ENCODE data around the gene EXD3.

The EXD3 gene

DNA sequence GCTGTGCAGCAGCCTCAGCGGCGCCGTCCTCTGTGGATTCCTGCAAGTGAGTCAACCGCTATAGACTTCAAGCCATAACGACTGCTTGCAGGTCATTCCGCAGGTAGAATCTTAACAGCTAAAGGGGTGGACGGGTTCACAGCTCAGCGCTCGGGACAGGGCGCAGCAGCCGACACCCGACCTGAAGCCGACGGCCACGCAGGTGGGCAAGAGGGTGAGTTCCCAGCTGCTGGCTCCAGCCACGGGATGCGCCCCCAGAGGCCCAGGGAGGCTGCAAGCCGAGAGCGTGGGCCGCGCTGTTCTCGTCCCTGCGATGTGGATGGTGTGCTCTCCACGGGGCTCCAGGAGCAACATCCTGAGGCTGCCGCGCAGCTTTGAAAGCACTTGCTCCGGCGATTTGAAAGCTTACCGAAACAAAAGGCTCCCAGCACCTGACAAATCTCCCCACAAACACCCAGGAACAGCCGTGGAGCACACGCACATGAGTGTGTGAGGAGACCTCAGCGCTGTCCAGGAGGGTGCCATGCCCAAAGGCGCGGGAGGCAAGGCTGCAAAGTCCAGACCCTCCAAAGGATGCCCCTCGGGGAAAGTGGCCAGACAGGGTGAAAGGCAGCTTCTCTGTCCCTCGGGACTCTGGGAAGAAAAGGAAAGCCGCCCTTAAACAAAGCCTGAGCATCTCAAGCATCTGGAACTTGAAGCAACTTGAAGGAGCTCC lies 48.7 kb downstream of the EXD3 start:
- DNase-seq = no peak

DNA sequence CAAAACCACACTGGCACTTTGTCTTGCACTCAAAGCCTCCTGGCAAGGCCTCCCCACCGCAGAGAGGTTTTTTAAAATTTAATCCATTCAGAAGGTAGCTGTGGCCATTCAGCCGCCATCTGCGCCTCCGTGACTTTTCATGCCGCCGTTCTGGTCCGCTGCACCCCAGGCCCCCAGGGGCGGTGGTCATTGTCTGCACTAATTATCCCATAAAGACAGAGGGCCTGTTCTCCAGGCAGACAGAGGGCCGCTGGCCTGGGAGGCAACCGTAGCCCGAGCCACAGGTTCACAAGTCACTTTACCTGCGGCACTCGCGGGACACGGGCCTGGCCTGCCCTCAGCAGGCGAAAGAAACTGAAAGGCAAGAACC lies 49.4 kb downstream of the EXD3 start:
- DNase-seq = no peak

DNA sequence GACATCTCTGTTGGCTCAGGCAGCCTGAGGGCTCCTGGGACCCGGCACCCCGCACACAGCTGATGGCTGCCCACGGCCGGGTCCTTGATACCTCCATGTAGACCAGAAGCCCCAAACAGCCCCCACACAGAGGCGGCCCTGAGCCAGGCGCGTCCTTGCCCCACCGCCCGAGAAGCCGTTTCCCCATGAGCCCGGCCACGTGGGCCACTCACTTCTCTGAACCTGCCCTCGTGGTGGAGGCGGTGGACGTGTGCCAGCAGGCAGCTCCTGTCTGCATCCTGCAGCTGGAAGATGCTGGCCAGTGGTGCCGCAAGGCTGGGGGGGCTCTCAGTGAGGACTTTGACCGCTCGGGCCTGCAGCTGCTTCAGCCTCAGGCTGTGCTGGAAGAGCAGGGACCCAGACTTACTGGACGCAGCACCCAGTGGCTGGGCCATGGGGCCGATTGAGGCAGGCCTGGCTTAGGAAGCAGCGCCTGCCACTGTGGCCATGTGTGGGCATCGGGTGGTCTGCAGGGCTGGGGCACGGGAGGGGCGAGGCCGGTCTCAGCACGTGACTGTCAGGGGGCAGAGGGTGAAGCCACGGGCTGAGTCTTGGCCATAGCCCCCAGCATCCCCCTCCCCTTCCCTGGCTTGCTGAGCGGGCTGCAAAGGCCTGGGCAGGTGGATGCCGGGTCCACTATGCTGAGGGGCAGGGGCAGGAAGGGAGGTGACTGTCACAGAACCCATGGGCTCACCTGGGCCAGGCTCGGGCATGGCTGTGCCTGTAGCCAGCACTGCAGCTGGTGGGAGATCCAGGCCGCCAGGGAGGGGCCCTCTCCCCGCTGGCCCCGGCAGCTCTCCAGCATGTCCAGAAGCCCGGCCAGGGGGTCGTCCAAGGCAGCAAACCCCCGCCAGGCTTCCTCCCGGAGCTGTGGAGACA lies 50.0 kb downstream of the EXD3 start:
- no peak for DNase-seq

DNA sequence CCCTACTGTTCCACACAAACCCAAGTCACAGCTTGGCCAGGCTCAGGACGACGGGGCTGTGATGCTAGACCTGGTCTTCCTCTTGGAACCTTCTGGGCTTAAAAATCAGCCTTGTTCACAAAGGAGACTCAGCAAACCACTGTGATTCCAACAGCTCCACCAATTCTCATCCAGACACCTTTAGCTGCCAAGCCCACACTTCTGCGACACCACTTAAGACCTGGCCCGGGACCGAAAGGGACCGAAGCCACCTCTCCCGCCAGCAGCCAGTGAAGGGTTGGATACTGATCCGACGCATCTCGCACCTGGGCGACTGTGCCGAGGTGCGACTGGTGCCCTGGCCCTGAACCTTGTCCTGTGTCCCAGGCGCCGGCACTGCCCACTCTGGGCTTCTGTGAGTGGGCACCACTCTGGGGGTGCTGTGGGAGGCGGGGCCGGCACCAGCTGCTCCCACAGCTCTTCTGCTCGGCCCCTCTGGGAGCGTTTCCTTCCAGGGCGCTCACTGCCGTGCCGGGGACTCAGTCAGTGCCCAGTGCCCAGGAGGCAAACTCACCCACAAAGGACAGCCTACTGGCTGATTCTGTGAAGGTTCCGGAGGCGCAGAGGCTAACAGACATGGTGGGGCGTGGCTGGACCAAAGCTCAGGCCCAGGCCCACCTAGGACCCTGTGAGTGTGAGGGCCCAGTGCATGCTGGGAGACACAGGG lies 50.9 kb downstream of the EXD3 start:
- DNase-seq = no peak

DNA sequence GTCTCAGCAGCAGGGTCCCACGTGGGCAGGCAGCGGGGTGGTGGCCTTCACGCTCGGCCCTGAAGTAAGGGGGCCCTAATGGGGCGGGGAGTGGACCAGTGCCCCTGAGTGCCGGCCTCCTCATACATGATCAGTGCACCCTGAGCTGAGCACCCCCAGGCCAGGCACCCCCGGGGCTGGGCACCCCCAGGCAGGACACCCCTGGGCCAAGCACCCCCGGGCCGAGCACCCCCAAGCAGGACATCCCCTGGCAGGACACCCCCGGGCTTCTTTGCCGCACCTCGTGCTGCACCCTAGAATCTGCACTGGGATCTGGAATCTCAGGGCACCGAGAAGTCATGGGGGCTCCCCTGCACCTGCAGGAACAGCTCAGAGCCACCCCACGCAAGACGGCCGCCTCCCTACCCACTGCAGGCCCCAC lies 51.4 kb downstream of the EXD3 start:
- DNase-seq = no peak

DNA sequence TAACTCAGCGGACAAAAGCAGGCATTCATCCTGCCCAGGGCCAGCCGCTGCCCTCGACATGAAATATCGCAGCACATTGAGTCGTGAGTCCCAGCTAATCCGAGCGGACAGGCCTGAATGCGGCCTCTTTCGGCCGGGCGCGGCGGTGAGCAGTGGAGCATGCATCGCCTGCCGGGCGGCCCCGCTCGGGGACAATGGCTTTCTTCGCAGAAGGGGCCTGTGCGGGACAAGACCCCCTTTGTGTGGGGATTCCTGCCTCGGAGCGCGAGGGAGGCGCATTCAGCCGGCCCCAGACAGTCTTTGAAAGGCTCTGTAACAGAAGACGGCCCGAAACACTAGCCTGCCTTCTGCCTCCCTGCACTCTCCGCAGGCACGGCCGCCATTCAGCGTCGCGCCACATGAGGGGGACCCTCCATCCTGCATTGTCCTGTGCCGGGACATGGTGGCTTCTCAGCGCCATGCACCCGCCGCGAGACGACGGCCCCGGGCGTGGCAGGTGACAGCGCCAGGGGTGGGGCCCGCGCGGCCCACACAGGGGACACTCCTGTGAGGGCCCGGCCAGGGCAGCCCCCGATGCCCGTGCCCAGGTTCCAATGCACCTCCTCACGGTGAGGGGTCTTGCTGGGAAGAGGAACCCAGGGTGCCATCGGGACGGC lies 52.0 kb downstream of the EXD3 start:
- no peak for DNase-seq

DNA sequence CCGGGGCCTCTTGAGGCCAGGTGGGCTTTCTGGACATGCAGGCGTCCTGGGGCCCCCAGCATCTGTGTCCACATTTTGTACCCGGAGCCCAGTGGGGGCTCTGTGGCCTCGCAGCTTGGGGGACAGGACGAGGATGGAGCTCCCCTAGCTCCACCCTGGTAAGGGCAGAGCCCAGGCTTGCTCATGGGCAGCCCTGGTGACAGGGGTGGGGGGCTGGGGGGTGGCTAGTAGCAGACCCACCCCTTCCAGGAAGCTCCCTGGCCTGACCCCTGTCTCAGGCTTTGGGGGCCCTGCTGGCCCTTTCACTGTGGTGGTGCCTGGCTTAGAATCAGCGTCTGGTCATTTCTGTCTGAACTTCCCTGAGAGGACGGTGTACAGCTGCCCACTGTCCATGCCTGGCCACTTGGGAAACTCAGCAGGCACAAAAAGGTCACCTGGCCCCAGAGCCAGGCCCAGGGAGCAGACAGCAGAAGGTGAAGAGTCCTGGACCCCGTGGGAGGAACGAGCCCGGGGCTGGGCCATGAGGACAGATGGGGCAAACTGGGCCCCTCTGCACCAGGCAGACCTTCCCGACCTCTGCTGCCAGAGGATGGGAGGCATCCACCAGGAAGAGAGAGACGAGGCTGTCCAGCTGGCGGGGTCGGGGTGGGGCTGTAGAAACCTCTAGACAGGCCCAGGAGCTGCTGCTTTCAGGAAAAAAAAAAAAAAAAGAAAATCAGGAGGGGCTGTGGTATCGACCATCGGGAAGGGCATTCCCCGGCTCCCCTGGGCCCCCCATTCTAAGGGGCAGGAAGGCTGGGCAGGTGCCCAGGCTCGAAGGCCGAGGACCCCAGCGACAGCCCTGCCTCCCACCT lies 52.8 kb downstream of the EXD3 start:
- no peak for DNase-seq

DNA sequence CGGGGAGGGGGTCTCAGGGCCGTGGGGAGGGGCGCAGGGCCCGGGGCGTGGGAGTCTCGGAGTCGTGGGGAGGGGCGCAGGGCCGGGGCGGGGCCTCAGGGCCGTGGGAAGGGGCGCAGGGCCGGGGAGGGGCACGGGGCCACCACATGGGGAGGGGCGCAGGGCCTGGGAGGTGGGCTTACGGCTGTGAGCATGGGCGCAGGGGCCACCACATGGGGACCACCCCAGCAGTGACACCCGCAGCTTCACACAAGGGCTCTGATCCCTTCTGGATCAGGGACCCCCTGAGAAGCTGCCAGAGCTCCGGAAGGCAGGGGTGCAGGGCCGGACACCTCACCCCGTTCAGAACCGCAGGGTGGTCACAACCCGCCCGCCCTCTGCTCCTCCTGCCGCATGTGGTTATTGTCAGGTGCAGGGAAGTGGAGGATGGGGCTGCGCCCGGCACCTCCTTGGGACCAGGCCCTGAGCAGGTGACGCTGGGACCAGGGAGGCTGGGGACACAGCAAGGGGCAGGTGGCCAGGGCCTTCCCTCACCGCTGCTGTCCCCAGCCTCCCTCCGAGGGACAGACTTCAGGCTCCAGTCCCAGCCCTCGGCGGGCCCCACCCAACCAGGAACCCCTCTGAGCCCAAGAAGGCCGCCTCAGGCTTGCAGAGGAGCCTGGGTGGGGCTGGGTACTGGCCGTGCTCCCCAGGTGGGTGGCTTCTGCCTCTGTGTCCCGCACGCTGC lies 53.7 kb downstream of the EXD3 start:
- no peak for DNase-seq

DNA sequence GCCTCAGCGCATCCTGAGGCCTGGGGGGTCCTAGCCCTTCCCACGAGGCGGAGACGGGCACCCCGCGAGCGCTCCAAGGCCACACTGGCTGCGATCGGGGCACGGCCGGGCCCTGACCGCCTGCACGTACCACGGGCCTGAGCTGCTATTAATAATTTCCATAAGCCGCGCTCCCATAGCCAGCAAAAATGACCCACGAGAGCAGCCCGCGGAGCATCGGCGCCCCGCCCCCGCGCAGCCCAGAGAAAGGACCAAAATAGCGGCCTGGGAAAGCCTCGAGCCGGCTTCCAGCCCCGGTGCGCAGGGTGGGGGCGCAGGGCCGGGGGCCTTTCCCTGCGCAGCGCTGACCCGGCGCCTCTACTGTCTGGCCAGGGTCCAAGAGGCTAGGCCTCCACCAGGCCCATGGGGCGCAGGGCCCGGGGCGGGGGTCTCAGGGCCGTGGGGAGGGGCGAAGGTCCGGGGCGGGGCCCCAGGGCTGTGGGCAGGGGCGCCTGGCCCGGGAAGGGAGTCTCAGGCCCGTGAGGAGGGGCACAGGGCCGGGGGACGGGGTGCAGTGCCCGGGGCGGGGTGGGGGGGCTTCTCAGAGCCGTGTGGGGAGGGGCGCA lies 54.4 kb downstream of the EXD3 start:
- DNase-seq = no peak

DNA sequence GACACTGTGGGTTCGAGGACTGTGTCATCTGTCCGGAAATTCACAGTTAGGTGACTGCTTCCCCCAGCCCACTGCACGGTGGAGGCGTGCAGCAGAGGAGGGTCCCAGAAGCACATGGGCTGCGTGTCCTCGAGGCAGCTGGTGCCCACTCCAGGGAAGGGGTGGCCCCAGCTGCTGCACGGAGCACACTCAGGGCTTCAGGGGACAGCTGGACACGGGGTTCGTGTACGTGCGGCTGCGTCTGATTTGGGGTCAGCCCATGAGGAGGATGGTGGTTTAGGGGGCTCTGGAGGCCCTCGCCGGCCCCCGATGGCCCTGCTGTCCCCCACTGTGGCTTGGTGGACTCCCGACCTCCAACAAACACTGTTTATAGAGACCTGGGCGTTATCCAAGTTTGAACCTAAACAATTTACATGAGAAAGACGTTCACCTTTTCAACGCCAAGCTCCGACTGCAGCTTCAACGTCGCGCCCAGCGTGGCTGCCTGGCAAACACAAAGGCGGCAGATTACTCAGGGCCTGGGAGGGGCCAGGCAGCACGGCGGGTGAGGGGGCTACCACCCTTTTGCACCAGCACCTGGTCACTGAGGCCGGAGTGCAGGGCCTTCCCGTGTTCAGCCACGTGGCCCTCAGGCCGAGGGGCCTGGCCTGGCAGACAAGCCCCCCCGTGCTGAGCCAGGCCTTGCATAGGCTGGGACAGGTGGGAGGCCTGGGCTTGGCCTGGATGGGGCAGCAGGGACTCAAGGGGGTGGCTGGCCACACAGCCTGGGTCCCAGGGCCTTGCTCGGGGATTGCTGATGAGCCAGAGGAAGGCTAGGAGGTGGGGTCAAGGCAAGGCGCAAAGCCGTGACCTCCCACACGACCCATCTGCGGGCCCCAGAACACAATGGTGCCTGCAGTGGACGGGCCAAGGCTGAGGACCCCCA lies 55.2 kb downstream of the EXD3 start:
- DNase-seq = no peak

DNA sequence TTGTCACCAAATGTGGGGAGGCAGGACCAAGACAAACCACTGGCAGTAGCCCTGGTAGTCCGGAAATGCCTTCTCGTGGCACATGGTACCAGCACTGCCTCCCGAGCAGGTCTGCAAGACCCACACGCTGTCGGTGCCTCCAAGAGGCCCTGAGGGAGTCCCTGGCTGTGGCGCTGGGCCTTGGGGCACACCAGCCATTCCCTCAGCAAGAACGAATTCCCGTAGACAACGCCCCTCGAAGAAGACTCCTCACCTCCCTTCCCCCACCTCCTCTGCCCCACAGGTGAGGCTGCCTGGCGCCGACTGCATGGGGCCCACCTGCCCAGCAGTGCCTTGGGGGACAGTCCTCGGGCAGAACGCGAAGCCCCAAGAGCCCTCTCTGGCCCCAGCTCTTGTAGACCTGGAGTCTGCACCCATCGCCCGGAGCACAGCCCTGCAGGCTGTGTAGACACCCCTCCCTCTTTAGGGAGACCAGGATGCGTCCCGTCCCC lies 56.0 kb downstream of the EXD3 start:
- DNase-seq = no peak

DNA sequence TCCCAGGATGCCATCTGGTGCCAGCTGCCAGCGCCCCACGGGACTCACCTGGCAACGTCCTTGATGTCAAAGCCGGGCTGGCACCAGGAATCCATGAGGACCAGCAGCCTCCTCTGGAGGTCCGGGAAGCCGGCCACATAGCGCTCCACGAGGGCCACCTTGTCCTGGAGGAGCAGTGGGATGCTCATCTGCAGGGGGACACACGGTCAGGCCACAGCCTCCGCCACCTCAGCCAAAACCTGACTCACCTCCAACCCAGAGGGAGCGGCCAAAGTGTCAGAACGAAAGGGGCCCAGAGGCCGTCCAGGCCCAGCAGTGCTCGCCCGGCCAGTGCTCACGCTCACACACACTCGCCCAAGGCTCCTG lies 56.5 kb downstream of the EXD3 start:
- DNase-seq = no peak

DNA sequence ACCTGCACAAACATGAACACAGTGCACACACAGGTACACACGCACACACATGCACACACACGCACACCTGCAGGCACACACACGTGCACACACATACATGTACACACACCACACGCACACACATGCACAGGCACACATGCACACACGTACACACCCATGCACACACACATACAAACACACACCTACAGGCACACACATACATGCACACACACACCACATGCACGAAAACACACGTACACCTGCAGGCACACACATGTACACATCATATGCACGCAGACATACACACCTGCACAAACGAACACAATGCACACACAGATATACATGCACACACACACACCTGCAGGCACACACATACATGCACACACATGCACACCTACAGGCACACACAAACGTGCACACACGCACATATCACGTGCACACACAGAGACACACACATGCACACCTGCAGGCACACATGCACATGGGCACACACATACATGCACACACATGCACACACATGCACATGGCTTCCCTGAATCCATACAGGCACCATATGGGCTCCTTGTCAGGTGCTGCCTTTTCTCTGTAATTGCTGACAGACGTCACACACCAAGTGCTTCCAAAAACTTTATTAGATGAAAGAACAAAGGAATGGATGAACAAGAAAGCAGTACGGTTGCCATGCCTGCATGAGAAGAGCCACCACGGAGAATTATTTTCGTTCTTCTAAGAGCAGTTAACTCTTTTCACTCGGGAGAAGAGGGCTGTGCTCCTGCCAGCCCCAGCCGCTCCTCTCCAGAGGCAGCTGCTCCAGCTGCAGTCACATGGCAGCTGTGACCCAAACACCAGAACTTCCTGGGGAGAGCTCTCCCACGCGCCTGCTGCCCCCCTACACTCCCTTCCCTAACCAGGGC lies 57.2 kb downstream of the EXD3 start:
- DNase-seq = no peak

DNA sequence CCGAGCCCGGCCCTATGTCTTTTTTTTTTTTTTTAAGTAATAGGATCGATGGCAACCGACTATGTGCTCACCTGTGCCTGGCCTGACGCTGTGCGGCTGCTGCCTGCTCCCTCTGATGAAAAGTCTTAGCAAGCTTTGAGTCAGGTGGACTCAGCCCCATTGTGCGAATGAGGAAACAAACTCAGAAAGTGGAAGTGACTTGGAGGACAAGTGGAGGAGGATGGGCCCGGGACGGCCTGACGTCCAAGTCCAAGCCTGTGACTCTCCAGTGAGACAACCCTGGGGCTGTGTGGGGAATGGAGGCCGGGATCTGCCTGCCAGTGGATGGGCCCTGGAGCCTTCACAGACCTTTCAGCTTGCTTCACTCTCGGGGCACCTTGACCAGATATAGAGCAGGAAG lies 57.9 kb downstream of the EXD3 start:
- no peak for DNase-seq

DNA sequence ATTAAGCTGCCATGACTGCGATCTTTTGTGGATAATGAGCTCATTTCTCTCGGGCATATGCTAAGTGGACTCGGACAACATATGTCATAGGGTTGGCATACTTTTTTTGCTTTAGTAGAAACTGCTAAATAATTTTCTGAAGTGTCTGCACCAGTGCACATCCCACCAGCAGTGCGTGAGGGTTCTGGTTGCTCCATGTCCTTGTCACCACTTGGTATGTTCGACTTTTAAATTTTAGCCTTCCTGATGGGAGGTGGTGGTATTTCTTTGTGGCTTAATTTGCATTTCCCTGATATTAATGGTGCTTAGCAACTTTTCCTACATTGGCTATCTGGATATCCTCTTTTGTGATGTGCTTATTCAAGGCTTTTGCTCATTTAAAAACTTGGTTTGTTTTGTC lies 63.1 kb downstream of the EXD3 start:
- DNase-seq = no peak

DNA sequence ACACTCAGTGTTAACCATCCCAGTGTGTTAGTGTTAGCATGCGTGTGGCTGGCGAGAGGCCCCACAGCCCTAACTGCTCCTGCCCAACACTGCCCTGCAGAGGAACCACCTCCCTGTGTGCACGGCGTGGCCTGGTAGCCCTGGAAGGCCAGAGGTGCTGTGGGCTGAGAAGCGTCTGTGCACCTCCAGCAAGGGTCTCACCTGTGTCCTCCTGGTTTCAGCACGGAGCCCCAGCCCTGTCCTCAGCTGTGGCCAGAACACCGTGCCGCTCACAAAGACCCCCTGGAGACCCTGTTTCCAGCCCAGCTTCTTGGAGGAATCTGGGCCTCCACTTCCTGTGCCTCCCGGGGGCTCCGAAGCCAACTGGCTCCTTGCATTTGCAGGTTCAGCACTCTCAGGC lies 64.8 kb downstream of the EXD3 start:
- no peak for DNase-seq

DNA sequence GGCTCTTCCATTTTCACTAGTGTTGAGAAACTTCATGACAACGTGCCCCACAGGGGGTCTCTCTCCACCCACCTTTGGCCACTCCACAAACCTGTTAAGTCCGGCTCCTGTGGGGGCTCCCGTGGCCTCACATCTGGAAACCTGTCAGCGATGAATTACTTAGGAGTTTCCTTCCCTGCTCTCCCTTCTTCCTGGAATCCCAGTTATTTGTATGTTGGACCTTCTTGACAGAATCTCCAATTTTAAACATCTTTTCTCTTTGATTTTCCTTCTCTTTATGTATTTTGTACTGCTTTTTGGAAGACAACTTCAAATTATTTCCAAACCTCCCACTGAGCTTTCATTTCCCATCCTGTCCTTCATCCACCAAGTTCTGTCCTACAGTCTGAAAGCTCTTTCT lies 65.8 kb downstream of the EXD3 start:
- DNase-seq = no peak

DNA sequence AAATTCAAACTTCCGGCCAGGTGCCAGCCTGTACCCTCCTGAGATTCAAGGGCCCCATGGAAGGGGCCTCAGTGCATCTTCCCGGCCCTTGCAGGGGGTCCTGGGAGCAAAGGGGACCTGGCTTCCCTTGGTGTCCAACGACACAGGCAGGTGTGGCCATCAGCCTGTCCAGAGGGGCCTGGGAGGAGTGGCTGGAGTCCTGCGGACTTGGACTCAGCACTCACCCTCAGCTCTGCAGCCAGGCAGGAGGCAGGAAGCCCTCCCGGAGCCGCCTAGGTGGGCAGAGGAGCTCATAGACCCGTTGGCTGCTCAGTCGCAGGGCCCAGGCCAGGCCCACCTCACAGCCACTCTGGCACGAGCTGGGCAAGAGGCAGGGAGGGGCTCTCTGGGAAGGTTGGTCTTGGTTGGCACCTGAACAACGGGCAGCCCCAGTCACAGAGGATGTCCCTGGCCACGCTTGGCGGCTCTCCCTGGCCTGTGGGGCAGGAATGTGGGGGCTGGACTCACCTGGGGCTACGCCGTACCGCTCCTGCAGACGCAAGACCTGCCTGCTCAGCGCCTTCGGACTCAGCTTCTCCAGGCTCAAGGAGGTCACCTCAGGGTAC lies 67.1 kb downstream of the EXD3 start:
- no peak for DNase-seq

Measured in NCI-H446 treated with DMSO at 0.1 percent for 48 hours (cell line).